ENCODE measurements around the gene TAF9. TPM values are rescaled to one million over a fixed set of nuclear protein-coding genes. Genes with fewer than 3 reads are reported as not detected.
"Not testable (repeated sequence)": the region's sequence is repeated elsewhere in the genome, so short reads cannot be mapped to it uniquely, and the experiment has no call there.

The TAF9 gene
- total RNA-seq: 103 TPM

GRCh38 chr5:69369340-69370121 is at the start of gene TAF9, which contains the start of the genes AK6 and RAD17:
Gene TAF9, minus strand, starts transcription at chr5:69369520. Its CDS starts 3,783 bp downstream, at chr5:69365737.
Gene AK6, minus strand, starts transcription at chr5:69369520. Its CDS starts 30 bp downstream, at chr5:69369490.
Gene RAD17, plus strand, starts transcription at chr5:69369818. Its CDS starts 2,391 bp downstream, at chr5:69372209.
- FAIRE-seq (no peak), DNase-seq (ENCODE audit: low spot score in 2 of 2) (peak; percentile 84 to 89)

- FAIRE-seq (no peak), DNase-seq (ENCODE audit: low spot score in 2 of 2) (no peak)
These were observed 49.2 kb upstream of the TAF9 start for GRCh38 chr5:69418554-69418953.

GRCh38 chr5:69416699-69417098 is 47.4 kb upstream of the TAF9 start:
- DNase-seq (ENCODE audit: low spot score in 2 of 2) (no peak), FAIRE-seq (no peak)

- no peak for FAIRE-seq
- DNase-seq (ENCODE audit: low spot score in 2 of 2): no peak
These were observed 46.9 kb upstream of the TAF9 start for GRCh38 chr5:69416180-69416579.

- DNase-seq (ENCODE audit: low spot score in 2 of 2) (no peak), FAIRE-seq (no peak)
These were observed 46.3 kb upstream of the TAF9 start for GRCh38 chr5:69415584-69415958.

GRCh38 chr5:69414885-69415583 is 45.7 kb upstream of the TAF9 start, which contains the start of gene MARVELD2:
Gene MARVELD2, plus strand, starts transcription at chr5:69415116. Its CDS starts 4,270 bp downstream, at chr5:69419386.
- FAIRE-seq (no peak), DNase-seq (ENCODE audit: low spot score in 2 of 2) (peak; percentile 60 to 66)

GRCh38 chr5:69404659-69405330 is 35.5 kb upstream of the TAF9 start:
- FAIRE-seq: no peak
- DNase-seq (ENCODE audit: low spot score in 2 of 2): no peak

- DNase-seq (ENCODE audit: low spot score in 2 of 2) (no peak), FAIRE-seq (no peak)
These were observed 9.1 kb upstream of the TAF9 start for GRCh38 chr5:69378376-69378775.

GRCh38 chr5:69374911-69375446 is 5.7 kb upstream of the TAF9 start:
- no peak for DNase-seq (ENCODE audit: low spot score in 2 of 2)
- FAIRE-seq: no peak

GRCh38 chr5:69372394-69372793 is 3.1 kb upstream of the TAF9 start:
- FAIRE-seq: no peak
- no peak for DNase-seq (ENCODE audit: low spot score in 2 of 2)

- FAIRE-seq; DNase-seq (ENCODE audit: low spot score in 2 of 2): not testable (repeated sequence)
These were observed 1.0 kb upstream of the TAF9 start for GRCh38 chr5:69370335-69370734.

GRCh38 chr5:69368458-69369339 is 621 bp downstream of the TAF9 start:
- FAIRE-seq: no peak
- DNase-seq (ENCODE audit: low spot score in 2 of 2): no peak

GRCh38 chr5:69367697-69368279 is 1.5 kb downstream of the TAF9 start:
- no peak for FAIRE-seq
- no peak for DNase-seq (ENCODE audit: low spot score in 2 of 2)

- FAIRE-seq (no peak), DNase-seq (ENCODE audit: low spot score in 2 of 2) (no peak)
These were observed 4.5 kb downstream of the TAF9 start for GRCh38 chr5:69364850-69365249.

- FAIRE-seq: no peak
These were observed 4.9 kb downstream of the TAF9 start for GRCh38 chr5:69364414-69364813.

GRCh38 chr5:69360442-69360841 is 8.9 kb downstream of the TAF9 start:
- no peak for DNase-seq (ENCODE audit: low spot score in 2 of 2)

More at GRCh38 chr5:69364414-69364813, 4.9 kb downstream of the TAF9 start:
- DNase-seq (ENCODE audit: low spot score in 2 of 2): peak in 1 of 2 donors; percentile 20

GRCh38 chr5:69359699-69360098 is 9.6 kb downstream of the TAF9 start:
- DNase-seq (ENCODE audit: low spot score in 2 of 2) (no peak), FAIRE-seq (no peak)

More at GRCh38 chr5:69360442-69360841, 8.9 kb downstream of the TAF9 start:
- FAIRE-seq: no peak

- no peak for FAIRE-seq
These were observed 18.7 kb downstream of the TAF9 start for GRCh38 chr5:69350664-69351063.

GRCh38 chr5:69343083-69343482 is 26.2 kb downstream of the TAF9 start:
- FAIRE-seq: no peak
- no peak for DNase-seq (ENCODE audit: low spot score in 2 of 2)

More at GRCh38 chr5:69350664-69351063, 18.7 kb downstream of the TAF9 start:
- no peak for DNase-seq (ENCODE audit: low spot score in 2 of 2)
